NCI-H345 treated with DMSO at 0.1 percent for 48 hours (cell line): ENCODE data around the gene OR13F1.
"Not testable (repeated sequence)": the region's sequence is repeated elsewhere in the genome, so short reads cannot be mapped to it uniquely, and the experiment has no call there.

Experiments used
- DNase-seq: peaks from one replicate; lab custom pipeline; 2025; ENCODE audit not compliant: unreplicated experiment; lab: John Stamatoyannopoulos, UW

The OR13F1 gene, protein sequence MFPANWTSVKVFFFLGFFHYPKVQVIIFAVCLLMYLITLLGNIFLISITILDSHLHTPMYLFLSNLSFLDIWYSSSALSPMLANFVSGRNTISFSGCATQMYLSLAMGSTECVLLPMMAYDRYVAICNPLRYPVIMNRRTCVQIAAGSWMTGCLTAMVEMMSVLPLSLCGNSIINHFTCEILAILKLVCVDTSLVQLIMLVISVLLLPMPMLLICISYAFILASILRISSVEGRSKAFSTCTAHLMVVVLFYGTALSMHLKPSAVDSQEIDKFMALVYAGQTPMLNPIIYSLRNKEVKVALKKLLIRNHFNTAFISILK

GRCh38 chr9:104503963-104504362, at the start of gene OR13F1:
Gene OR13F1 (plus strand): TSS chr9:104504263. CDS start chr9:104504263, 0 bp downstream.
- DNase-seq = no peak

- DNase-seq = no peak
Measured at GRCh38 chr9:104456831-104457230, 47.2 kb upstream of the OR13F1 start.

- no peak for DNase-seq
Measured at GRCh38 chr9:104463864-104464263, 40.2 kb upstream of the OR13F1 start.

DNA sequence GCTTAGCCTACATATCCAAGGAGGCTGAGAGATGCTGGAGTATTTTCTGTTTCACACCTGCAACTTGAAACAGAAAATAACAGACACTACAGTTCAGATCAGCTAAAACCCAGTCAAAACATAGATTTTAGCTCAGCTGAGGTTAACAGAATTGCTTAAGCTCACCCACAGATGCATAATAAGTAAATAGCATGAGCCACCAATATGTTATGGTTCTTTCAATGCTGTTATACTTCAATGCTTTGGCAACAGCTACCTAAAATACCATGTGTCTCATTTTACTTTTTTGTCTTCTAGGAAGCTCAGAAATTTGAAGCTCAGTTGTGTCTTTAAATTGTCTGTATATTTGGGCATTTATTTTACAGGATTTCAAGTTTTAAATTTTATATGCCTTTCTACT, 35.8 kb upstream of the OR13F1 start:
- DNase-seq = no peak

- DNase-seq = no peak
Measured at GRCh38 chr9:104482921-104483570, 21.0 kb upstream of the OR13F1 start.

GRCh38 chr9:104485014-104485413, 19.0 kb upstream of the OR13F1 start:
- no peak for DNase-seq

DNA sequence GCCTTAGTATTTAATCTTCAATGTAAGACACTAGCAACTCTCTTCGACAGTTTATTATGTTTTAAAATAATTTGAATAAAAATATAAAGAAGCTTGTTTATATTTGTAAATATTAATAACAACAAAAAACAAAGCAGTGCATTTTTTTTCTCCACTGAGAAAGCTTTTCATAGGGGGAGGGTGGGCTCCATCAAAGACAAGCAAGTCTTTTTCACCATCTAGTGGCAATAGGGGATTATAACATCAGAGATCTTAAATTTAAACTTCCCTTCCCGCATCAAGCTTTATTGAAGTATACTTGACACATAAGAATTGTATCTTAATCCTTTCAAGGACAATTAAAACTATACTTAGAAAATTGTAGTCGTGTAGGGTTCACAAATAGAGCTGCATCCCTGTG, 9.3 kb upstream of the OR13F1 start:
- no peak for DNase-seq

GRCh38 chr9:104503440-104503839, 623 bp upstream of the OR13F1 start:
- no peak for DNase-seq

DNA sequence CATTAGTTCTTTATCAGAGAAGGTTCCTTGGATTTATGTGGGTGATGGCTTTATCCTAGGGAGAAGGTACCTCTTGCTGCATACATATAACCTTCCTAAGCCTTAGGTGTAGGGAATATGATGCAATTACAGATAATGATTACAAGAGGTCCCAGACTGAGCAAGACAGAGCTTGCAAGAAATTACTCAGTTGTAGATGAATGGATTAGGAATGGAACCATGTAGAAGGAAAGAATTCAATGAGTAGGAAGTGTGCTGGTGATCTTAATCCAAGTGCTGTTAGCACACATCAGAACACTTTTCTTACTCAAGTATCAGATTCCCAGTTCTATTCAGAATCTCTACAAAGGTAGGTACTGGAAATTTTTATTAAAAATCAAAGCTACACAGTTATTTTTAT, 2.5 kb downstream of the OR13F1 start:
- DNase-seq = no peak

- DNase-seq = no peak
Measured at GRCh38 chr9:104514901-104515300, 10.8 kb downstream of the OR13F1 start.

GRCh38 chr9:104520241-104520640, 16.2 kb downstream of the OR13F1 start:
- not testable (repeated sequence) for DNase-seq

DNA sequence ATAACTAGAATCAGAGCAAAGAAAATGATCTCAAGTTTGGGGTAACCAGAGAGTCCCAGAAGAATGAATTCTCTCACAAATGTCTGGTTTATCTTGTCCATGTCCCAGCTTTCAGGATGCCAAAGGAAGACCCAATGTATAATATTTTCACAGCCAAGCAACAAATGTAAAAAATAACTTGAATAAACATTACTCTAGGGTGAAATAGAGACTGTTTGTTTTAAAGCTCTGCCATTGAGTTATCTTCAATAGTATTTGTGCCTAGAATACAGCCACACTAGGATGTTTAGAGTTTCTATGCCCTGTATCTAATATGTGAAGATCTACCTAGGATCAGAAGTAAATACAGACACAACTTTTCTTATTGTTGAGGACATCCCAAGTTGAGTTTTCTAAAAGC, 23.0 kb downstream of the OR13F1 start, which contains the start of gene OR13C4:
TSS of gene OR13C4 (minus strand) at position 101 of the 400 bp plus-strand sequence. CDS start at position 101, 0 bp downstream.
- DNase-seq = no peak

GRCh38 chr9:104536756-104537155, 32.7 kb downstream of the OR13F1 start, which contains the start of gene OR13C3:
Gene OR13C3 (minus strand): TSS chr9:104536856. CDS start chr9:104536723, 133 bp downstream.
- no peak for DNase-seq

- no peak for DNase-seq
Measured at GRCh38 chr9:104539275-104539674, 35.2 kb downstream of the OR13F1 start.

GRCh38 chr9:104544644-104545043, 40.6 kb downstream of the OR13F1 start:
- DNase-seq = no peak

GRCh38 chr9:104553261-104553660, 49.2 kb downstream of the OR13F1 start:
- DNase-seq = no peak
